HG03095 (cell line): ENCODE measurements around the gene TMBIM1.
"Not testable (repeated sequence)": the region's sequence is repeated elsewhere in the genome, so short reads cannot be mapped to it uniquely, and the experiment has no call there.

ENCODE experiments used
- ATAC-seq: cut with Tn5 transposase; IDR thresholded peaks from one replicate; pipeline ENCODE4 v1.9.1; 2021; ENCODE audit warnings: moderate library complexity; ENCODE audit not compliant: unreplicated experiment

Gene TMBIM1

GRCh38 chr2:218319813-218320365, 27.6 kb upstream of the TMBIM1 start:
- no peak for ATAC-seq

DNA sequence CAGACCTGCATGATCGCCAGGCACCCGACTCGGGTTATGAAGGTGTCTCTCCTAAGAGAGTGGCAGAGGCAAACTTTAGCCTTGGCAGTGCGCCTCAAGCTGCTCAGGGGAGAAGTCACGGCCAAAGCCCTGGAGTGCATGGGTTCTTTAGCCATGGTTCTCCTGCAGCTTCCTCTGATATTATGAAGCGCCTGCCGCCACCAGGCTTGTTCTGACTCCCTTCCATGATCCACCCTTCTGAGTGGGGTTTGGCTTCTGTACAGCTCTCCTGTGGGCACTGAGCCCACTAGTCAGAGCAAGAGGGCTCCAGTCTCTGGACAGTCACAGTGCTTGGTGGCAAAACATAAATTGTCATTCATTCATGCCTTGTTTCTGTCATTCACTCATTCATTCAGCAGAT, 25.9 kb upstream of the TMBIM1 start:
- ATAC-seq = no peak

DNA sequence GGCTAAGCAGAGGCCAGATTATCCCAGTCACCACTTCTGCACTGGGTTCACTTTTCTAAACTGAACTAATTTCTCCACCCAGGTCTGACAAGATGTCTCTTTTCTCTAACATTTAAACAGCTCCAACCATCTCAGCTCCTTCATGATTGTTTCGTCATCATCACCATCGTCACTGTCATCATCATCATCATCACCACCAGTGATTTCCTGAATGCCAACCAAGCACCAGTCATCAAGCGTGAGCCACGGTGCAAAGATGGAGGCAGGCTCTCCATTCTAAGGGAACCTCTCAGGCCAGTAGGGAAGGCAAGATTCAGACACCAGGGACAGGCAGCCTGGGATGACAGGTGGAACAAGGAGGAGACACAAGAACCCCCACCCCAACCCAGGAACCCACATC, 25.5 kb upstream of the TMBIM1 start:
- ATAC-seq = no peak

- ATAC-seq = no peak
Measured at GRCh38 chr2:218317303-218317630, 25.0 kb upstream of the TMBIM1 start.

GRCh38 chr2:218315397-218315796, 23.1 kb upstream of the TMBIM1 start:
- no peak for ATAC-seq

DNA sequence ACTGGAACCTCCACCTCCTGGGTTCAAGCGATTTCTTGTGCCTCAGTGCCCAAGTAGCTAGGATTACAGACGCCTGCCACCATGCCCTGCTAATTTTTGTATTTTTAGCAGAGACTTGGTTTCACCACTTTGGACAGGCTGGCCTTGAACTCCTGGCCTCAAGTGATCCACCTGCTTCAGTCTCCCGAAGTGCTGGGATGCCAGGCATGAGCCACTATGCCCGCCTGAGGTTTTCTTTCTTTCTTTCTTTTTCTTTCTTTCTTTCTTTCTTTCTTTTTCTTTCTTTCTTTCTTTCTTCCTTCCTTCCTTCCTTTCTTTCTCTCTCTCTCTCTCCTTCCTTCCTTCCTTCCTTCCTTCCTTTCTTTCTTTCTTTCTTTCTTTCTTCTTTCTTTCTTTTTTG, 22.5 kb upstream of the TMBIM1 start:
- ATAC-seq = not testable (repeated sequence)

DNA sequence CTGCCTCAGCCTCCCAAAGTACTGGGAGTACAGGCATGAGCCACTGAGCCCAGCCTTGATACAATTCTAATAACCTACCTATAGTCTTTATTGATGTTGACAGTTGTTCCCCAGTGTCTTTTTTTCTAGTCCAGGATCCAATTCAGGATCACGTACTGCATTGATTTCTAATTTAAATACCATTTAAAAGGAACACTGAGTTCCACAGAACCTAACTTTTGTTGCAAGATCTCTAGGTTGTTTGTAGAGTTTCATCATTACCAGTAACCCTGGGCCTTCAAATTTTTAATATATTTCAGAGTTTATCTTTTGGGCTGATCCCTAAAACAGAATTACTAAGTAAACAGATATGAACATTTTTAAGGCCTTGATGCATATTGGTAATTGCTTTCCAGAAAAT, 21.1 kb upstream of the TMBIM1 start:
- ATAC-seq = no peak

- no peak for ATAC-seq
Measured at GRCh38 chr2:218312267-218312756, 20.0 kb upstream of the TMBIM1 start.

- ATAC-seq = not testable (repeated sequence)
Measured at GRCh38 chr2:218311541-218312266, 19.4 kb upstream of the TMBIM1 start.

GRCh38 chr2:218310853-218311540, 18.7 kb upstream of the TMBIM1 start:
- no peak for ATAC-seq

DNA sequence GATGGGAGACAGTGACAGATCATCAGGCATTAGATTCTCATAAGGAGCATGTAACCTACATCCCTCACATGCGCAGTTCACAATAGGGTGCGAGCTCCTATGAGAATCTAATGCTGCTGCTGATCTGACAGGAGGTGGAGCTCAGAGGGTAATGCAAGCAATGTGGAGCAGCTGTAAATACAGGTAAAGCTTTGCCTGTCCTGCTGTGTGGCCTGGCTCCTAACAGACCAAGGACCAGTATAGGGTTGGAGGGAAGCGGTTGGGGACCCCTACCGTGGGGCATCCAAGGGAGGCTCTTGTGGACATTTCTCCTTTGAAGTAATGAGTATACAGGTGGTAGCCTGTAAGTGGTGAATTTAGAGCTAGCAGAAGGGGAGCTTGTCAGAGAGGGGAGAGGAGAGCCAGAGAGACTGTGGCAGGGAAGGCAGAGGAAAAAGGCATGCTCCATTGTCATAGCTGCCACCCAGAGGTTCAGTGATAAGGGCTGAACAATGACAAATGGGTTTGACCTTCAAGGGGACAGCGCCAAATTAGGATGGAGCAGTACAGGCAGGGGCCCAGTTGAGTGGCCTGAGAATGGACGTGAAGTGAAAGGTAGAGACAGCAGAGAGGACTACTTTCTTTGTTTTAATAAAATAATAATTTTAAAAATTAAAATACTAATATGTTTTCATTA, 15.2 kb upstream of the TMBIM1 start:
- ATAC-seq = no peak

DNA sequence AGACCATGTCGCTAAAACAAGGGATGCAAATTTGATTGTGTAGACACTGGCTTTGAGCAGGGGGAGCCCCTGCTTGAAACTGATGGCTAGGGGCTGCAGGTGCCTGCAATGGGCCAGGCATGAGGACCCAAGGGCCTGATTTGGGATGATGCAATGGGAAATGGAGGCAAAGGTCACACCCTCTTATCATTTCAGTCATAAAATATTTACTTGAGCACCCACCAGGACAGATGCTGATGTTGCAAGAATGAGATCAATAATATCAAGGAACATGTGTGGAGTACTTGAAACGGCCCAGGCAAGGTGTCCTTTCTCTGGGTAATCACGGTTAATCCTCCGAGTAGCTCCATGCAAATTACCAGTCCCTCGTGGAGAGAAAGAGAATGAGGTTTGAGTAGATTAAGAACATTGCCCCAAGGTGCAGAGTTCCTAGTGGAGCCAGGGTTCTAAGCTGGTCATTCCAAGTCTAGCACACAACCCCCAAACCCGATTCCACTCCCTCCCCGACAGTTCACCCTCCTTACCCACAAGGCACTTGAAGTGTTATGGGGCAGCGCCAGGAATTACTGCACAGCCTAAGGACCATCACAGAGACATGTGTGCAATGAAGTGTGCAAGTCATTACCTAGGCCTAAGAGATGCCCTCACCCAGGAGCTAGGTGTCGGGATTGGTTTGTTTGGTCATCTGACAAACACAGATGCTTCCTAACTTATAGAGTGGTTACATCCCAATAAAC, 14.0 kb upstream of the TMBIM1 start:
- no peak for ATAC-seq

- no peak for ATAC-seq
Measured at GRCh38 chr2:218305383-218305782, 13.1 kb upstream of the TMBIM1 start.

GRCh38 chr2:218301176-218301819, 9.0 kb upstream of the TMBIM1 start:
- peak; percentile 87 for ATAC-seq

DNA sequence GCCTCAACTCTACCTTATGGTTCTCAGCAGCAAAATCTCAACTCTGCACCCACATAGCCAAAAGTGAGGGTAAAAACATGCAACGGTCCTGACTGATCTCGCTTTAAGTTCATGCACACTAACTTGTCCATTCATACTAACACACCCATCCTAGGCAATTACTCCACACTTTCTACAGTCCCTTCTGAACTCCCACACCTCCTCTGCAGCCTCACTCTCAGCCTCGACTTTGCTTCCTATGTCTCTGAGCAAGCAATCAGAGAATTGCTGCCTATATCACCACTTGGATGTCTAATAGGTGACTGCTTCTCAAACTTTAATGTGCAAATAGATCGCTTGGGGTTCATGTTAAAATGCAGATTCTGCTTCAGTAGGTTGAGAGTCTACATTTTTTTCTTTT, 7.8 kb upstream of the TMBIM1 start:
- ATAC-seq = no peak

GRCh38 chr2:218298314-218298875, 6.1 kb upstream of the TMBIM1 start:
- ATAC-seq = no peak

DNA sequence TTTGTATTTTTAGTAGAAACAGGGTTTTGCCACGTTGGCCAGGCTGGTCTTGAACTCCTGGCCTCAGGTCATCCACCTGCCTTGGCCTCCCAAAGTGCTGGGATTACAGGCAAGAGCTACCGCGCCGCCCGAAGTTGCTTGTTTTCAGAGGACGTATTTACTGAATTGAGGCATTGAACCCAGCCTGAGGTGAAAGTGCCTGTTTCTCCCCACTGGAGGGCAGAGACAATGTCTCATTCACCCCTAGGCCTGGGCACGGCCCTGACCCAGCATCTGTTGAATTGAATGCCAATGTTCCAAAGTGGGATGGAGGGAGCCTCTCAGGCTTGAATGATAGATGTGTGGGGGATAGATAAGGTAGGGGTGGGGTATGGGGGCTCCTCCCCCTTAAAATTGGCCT, 4.5 kb upstream of the TMBIM1 start:
- ATAC-seq = no peak

GRCh38 chr2:218296200-218296599, 3.9 kb upstream of the TMBIM1 start:
- ATAC-seq = no peak

DNA sequence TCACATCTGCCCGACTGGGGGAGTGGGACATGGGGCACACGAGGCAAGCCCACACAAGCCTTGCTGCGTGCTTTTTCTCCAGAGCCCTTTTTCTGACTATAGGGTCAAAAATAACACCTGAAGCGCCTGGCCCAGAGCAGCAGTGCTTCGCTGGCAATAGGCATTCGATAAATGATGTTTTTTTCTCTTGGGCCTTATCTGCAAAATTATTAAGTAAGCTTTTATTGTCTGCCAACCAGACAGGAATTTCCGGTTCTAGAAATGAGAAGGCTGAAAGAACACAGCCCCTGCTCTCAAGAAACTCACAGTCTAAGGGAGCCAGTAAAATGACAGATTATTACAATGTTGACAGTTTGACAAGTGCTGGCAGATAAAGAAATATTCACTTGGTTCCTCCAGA, 2.7 kb upstream of the TMBIM1 start:
- ATAC-seq = no peak

- no peak for ATAC-seq
Measured at GRCh38 chr2:218294430-218295022, 2.2 kb upstream of the TMBIM1 start.
